Uterus (tissue), 4 donors: Measurements from ENCODE around the gene DOCK3. TPM values are rescaled to one million over a fixed set of nuclear protein-coding genes. Genes with fewer than 3 reads are reported as not detected.

Source experiments
- DNase-seq, 2 donors: peaks; one replicate each; pipeline ENCODE4 v3.0.0-alpha.2; 2019 to 2020
- H3K27ac ChIP-seq, 2 donors: fragments of 200-600 bp; sonication (generic); 1 replicate in 1 of 2; 2 replicates in 1 of 2; pipeline ENCODE4 v1.5.1; 2016 to 2018
- H3K27me3 ChIP-seq, 2 donors: fragments of 200-600 bp; sonication (generic); one replicate each; pipeline ENCODE4 v1.5.1; 2018 to 2019; ENCODE audit warnings: control low read depth in 1 of 2
- H3K36me3 ChIP-seq, 2 donors: fragments of 200-600 bp; sonication (generic); one replicate each; pipeline ENCODE4 v1.5.1; 2019; ENCODE audit warnings: control low read depth in 1 of 2
- H3K4me1 ChIP-seq, 2 donors: fragments of 200-600 bp; sonication (generic); one replicate each; pipeline ENCODE4 v1.5.1; 2018 to 2019; ENCODE audit warnings: control low read depth in 1 of 2
- H3K4me3 ChIP-seq, 2 donors: fragments of 200-600 bp; sonication (generic); 1 replicate in 1 of 2; 2 replicates in 1 of 2; pipeline ENCODE4 v1.5.1; 2018 to 2019; ENCODE audit warnings: mild to moderate bottlenecking in 1 of 2
- H3K9me3 ChIP-seq, 2 donors: fragments of 200-600 bp; sonication (generic); one replicate each; pipeline ENCODE4 v1.5.1; 2019; ENCODE audit warnings: control low read depth in 1 of 2
- POLR2A ChIP-seq, 2 donors: fragments of 450-650 bp; IDR thresholded peaks; one replicate each; pipeline ENCODE4 v1.6.1; 2016; ENCODE audit warnings: antibody characterized with exemption in 2 of 2, mild to moderate bottlenecking in 1 of 2, moderate library complexity in 1 of 2
- intact Hi-C: fragments of 100-400 bp; cut with DNase I; formaldehyde crosslinking; loops from one replicate; pipeline ENCODE4 v1.15.1; 2023; ENCODE audit warnings: low total_unique reads
- total RNA-seq, 4 donors: library from RNA; depleted of rRNA in 3 of 4; stranded (reverse); fragments of >200 nt in 3 of 4; gene quantifications; one replicate each; pipeline versions ENCODE4 v1.1.0 to v1.2.4, GENCODE V29; 2014 to 2023
- TF ChIP-seq, protein P1 (sequence below), 4 experiments: fragments of 200-600 bp in 2 of 4; fragments of 450-650 bp in 2 of 4; sonication (generic) in 2 of 4; IDR thresholded peaks; one replicate each; pipeline ENCODE4 v1.5.1; 2016 to 2019; ENCODE audit warnings: antibody characterized with exemption in 4 of 4, mild to moderate bottlenecking in 2 of 4, moderate library complexity in 1 of 4
- donor health status: DM: yes; HTN: yes; CAD: no.

The DOCK3 gene
- total RNA-seq, 4 donors from 2014 or later = under 0.01 to 1.6 (median 0.46) TPM

DNA sequence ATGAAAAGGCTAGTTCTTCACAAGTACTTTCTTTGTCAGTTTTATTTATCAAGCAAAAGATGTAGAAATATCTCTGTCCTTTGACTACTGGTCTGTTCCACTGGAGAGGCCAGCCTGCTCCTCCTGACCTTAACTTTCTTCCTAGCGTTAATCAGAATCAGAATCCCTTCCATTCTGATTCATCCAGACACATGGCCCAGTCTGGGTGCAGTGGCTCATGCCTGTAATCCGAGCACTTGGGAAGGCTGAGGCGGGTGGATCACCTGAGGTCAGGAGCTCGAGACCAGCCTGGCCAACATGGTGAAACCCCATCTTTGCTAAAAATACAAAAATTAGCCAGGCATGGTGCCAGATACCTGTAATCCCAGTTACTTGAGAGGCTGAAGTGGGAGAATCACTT is 678.4 kb downstream of the DOCK3 start:
- TF ChIP-seq, protein P1, sequence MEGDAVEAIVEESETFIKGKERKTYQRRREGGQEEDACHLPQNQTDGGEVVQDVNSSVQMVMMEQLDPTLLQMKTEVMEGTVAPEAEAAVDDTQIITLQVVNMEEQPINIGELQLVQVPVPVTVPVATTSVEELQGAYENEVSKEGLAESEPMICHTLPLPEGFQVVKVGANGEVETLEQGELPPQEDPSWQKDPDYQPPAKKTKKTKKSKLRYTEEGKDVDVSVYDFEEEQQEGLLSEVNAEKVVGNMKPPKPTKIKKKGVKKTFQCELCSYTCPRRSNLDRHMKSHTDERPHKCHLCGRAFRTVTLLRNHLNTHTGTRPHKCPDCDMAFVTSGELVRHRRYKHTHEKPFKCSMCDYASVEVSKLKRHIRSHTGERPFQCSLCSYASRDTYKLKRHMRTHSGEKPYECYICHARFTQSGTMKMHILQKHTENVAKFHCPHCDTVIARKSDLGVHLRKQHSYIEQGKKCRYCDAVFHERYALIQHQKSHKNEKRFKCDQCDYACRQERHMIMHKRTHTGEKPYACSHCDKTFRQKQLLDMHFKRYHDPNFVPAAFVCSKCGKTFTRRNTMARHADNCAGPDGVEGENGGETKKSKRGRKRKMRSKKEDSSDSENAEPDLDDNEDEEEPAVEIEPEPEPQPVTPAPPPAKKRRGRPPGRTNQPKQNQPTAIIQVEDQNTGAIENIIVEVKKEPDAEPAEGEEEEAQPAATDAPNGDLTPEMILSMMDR (IDR thresholded peaks at IDR 0.05) = no peak
- TF ChIP-seq POLR2A (IDR thresholded peaks at IDR 0.05) = no peak
- Histone ChIP-seq H3K9me3 (no peaks in the 10 kb centered on the region), H3K36me3 (no peaks in the 10 kb centered on the region), H3K27ac (no peak overlapping the region), H3K4me3 (no peak overlapping the region), H3K4me1 (no peaks in the 10 kb centered on the region), H3K27me3 (no peaks in the 10 kb centered on the region)
- DNase-seq = no peak
- intact Hi-C loops = no loop called here

GRCh38 chr3:51353691-51354090 is 679.0 kb downstream of the DOCK3 start:
- Histone ChIP-seq H3K9me3 (no peaks in the 10 kb centered on the region), H3K36me3 (no peaks in the 10 kb centered on the region), H3K27ac (no peak overlapping the region), H3K27me3 (no peaks in the 10 kb centered on the region), H3K4me1 (no peaks in the 10 kb centered on the region), H3K4me3 (no peak overlapping the region)
- TF ChIP-seq, protein P1 (IDR thresholded peaks at IDR 0.05) = no peak
- no peak for TF ChIP-seq POLR2A (IDR thresholded peaks at IDR 0.05)
- no peak for DNase-seq
- intact Hi-C loops = no loop called here

GRCh38 chr3:51354172-51354571 is 679.4 kb downstream of the DOCK3 start:
- H3K27ac ChIP-seq = no peak overlapping the region
- TF ChIP-seq, protein P1 (IDR thresholded peaks at IDR 0.05) = no peak
- TF ChIP-seq POLR2A (IDR thresholded peaks at IDR 0.05) = no peak
- DNase-seq = no peak
- no peaks in the 10 kb centered on the region for H3K27me3 ChIP-seq
- no peak overlapping the region for H3K4me3 ChIP-seq
- intact Hi-C loops = no loop called here
- H3K4me1 ChIP-seq = no peaks in the 10 kb centered on the region
- no peaks in the 10 kb centered on the region for H3K36me3 ChIP-seq
- no peaks in the 10 kb centered on the region for H3K9me3 ChIP-seq

DNA sequence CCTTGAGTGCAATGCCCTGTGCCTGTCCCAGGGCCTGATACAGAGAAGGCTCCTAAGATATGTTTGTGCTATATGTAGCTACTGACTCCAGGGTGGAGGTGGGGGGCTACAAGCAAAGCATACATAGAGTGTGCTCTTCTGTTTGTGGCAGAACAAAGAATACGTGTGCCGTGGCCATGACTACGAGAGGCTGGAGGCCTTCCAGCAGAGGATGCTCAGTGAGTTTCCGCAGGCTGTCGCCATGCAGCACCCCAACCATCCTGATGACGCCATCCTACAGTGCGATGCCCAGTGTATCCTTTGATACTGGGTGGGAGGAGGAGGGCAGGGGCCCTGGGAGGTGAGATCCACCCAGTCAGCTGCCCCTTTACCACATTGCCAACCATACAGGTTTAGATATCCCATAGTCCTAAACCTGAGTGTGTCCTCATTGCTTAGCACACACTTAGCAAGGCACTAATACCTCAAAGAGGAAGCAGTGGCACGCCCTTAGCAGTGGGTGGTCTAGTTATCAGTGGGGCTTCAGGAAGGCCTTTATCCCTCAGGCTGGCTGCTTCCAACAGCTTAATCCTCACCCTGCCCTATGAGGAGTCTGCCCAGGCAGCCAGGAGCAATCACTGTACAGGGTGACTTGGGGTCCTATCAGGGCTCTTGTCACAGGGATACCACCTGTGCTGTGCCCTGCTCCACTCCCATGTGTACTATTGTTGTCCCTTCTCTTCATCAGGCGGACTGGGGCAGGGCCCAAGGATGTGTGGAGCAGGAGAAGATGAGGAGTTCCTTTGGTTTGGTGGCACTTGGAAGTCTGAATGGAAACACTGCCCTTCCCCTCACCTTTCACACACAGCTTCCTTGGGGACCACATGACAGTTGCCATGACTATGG is 680.2 kb downstream of the DOCK3 start:
- Histone ChIP-seq H3K27me3 (no peaks in the 10 kb centered on the region), H3K27ac (no peak overlapping the region), H3K36me3 (no peaks in the 10 kb centered on the region), H3K4me3 (no peak overlapping the region), H3K9me3 (no peaks in the 10 kb centered on the region), H3K4me1 (no peaks in the 10 kb centered on the region)
- intact Hi-C loops = no loop called here
- TF ChIP-seq, protein P1 (IDR thresholded peaks at IDR 0.05) = no peak
- TF ChIP-seq POLR2A (IDR thresholded peaks at IDR 0.05) = no peak
- no peak for DNase-seq

GRCh38 chr3:51355891-51356578 is 681.3 kb downstream of the DOCK3 start:
- Histone ChIP-seq H3K27ac (no peak overlapping the region), H3K27me3 (no peaks in the 10 kb centered on the region), H3K36me3 (no peaks in the 10 kb centered on the region), H3K9me3 (no peaks in the 10 kb centered on the region), H3K4me1 (no peaks in the 10 kb centered on the region), H3K4me3 (no peak overlapping the region)
- TF ChIP-seq POLR2A (IDR thresholded peaks at IDR 0.05) = no peak
- TF ChIP-seq, protein P1 (IDR thresholded peaks at IDR 0.05) = no peak
- intact Hi-C loops = no loop called here
- DNase-seq = no peak
